NCI-H446 treated with DMSO at 0.1 percent for 48 hours (cell line): ENCODE measurements around the gene SPATA31E1.
A peak's percentile ranks its signal among the peaks of the same experiment; 100 is the strongest.
"Not testable (repeated sequence)": the region's sequence is repeated elsewhere in the genome, so short reads cannot be mapped to it uniquely, and the experiment has no call there.

Experiments
- DNase-seq: peaks from one replicate; lab custom pipeline; 2025; lab: John Stamatoyannopoulos, UW

Gene SPATA31E1

DNA sequence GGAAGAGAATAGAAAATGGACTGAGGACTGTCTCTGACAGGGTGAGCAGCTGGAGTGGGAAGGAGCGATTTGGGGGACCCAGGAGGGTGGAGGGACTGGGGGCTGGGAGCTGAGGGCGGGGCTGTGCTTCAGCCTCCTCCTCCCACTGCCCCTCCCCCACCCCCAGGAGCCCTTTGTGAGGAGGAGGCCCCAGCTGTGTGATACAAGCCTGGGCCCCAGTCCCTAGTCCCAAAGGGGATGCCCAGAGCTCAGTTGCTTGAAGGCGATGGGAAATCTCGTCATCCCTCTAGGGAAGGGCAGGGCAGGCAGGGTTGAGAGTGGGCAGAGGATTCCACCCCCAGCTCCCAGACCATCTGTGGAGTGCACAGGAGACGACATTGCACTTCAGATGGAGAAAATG lies at the start of gene SPATA31E1:
Gene SPATA31E1 (plus strand): TSS at position 251 of the 400 bp plus-strand sequence. CDS start 15 bp downstream, at position 266.
- DNase-seq = no peak

DNA sequence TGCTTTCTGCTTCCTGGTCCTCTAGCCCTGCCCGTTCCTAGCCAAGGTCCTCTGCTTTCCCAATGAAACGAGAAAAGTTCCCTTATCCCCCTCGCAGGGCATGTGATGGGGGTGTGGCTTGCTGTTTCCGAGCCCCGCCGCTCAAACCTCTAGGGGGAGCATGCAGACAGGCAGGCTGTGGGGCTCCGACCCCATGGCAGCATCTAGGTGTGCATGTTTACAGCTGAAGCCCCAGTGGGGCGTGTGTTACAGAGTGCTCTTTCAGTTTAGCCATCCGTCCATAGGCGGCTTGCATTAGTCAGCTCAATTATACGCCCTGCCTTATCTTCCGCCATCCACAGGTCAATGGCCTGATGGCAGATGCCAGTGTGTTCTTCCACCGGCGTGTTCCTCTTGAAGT lies 48.3 kb upstream of the SPATA31E1 start:
- DNase-seq = no peak

GRCh38 chr9:87836536-87836935 lies 46.1 kb upstream of the SPATA31E1 start:
- DNase-seq = no peak

GRCh38 chr9:87836951-87837705 lies 45.5 kb upstream of the SPATA31E1 start:
- DNase-seq = peak; percentile 1

DNA sequence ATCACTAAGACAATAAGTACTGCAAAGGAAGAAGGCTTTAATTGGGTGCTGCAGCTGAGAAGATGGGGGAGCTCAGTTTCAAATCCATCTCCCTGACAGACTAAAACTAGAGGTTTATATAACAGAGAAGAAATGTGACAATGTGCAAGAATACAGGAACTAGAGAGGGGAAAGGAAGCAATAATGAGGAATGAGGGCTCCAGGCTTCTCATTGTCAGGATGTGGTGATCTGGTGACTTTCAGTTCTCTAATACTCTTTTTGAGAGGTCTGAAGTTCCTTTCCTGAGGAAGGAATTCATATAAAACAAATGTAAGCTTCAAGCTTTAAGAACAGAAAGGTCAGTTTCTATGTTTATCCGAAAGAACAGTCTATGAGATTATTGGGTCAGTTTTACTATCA lies 42.5 kb upstream of the SPATA31E1 start:
- DNase-seq = no peak

GRCh38 chr9:87842878-87843585 lies 39.6 kb upstream of the SPATA31E1 start:
- no peak for DNase-seq

DNA sequence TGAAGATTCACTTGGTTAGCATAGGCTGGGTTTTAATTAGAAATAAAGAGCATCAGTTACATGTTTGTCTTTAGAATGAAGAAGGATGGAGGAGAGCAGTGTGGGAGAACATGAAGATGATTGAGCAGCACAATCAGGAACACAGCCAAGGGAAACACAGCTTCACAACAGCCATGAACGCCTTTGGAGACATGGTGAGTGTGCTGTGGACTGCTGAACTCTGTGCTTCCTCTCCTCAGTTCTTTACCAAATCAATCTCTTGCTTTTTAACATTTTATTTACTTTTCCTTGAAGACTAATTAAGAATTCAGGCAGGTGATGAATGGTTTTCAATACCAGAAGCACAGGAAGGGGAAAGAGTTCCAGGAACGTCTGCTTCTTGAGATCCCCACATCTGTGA lies 38.2 kb upstream of the SPATA31E1 start:
- DNase-seq = no peak

DNA sequence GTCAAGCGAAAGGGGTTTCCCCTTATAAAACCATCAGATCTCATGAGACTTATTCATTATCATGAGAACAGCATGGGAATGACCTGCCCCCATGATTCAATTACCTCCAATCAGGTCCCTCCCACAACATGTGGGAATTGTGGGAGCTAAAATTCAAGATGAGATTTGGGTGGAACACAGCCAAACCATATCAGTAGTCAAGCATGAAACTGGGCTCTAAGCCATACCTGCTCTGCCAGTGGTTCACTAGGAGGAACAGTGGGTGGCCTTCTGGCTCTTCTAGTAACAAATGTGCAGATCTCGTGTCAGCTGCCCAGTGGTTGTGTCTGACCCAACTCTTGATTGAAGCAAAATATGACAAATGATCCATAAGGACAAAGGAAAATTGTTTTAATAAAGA lies 34.9 kb upstream of the SPATA31E1 start:
- peak; percentile 43 for DNase-seq

DNA sequence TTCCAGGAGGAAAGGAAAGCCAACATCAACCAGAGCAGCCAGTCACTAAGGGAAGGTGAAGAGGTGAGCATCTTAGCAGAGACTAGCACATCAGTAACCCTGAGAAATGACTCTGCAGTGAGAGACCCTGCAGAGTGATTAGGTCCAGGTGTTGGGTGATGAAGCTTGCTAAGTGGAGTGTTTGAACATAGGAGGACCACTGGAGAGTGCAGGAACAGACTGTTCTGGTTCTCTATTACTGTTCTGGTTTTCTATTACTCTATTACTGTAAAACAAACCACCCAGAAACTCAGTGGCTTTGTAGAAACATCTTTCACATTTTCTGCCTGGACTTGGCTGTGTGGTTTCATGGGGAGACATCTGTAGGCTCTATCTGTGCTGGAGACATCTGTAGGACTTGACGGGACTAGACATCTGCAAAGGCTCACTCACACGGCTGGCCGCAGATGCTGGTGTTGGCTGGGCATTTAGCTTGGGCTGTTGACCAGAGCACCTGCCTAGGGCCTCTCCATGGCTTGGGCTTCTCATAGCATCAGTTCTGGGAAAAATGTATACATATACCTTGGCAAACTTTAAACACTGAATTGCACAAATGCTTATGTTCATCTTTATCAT lies 33.4 kb upstream of the SPATA31E1 start:
- DNase-seq = no peak

- DNase-seq = no peak
These were observed 32.3 kb upstream of the SPATA31E1 start for GRCh38 chr9:87850391-87850790.

DNA sequence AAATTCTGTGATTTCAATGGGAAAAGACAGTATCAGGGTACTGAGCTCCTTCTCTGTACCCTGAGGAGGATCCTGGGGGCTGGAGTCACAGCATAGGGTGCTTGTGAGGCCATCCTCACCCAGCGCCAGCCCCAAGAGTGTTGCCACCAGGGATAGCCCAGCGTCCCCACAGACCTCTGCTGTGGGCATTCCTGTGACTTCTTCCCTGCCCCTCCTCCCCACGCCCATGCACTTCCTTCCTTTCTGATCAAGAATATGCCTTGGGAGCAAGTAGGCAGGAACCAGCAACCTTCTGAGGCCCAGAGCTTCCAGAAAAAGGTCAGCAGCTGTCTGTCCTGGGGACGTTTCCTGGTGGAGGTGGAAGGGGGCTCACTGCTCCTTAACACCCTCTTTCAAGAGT lies 31.5 kb upstream of the SPATA31E1 start:
- not testable (repeated sequence) for DNase-seq

- DNase-seq = no peak
These were observed 29.4 kb upstream of the SPATA31E1 start for GRCh38 chr9:87853302-87853701.

DNA sequence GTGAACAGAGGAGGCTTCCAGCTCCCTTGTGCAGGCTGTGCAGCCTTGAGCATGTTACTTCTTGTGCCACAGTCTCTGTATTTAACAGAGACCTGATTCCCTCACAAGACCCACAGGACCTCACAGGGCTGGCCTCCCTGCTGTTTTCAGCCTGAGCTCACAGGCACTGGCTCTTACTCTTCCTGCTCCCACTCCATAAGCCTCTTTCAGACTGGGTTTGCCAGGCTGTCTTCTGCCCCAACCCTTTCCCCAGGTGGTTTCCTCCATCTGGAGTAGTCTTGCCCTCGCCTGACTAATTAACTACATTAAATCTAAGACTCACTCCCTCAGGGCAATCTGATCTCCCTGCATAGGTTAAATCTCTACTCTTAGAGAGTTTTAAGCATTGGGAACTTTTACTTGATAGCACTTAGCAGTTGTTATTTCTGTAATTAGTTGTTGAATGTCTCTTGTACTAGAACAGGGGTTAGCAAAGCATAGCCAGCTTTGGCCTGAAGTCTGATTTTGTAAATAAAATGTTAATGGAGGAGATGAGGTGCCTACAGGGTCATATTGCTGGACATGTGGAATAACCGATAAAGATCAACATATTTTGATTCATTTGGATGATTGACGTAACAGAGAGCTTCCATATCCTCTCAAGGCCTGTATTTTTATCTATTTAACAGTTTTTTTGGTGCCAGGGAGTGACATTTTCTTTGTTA lies 28.6 kb upstream of the SPATA31E1 start:
- no peak for DNase-seq

DNA sequence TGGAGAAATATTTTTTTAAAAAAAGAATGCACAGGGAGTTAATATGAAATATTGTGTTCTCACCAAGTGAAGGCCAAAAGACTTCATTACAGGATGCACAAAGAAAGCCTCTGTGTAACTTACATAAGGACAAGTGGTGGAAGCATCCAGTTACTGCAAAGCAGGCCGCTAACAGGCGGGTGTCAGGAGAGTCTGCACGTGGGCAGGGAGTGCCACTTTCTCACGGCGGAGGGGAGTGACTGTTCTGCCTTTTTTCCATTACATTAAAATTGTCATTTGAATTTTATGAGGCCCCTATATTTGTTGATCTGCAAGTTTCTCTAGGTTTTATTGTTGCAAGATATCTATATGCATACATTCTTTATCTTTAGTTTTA lies 28.1 kb upstream of the SPATA31E1 start:
- DNase-seq = no peak

- no peak for DNase-seq
These were observed 27.6 kb upstream of the SPATA31E1 start for GRCh38 chr9:87855061-87855460.

GRCh38 chr9:87857141-87857947 lies 25.3 kb upstream of the SPATA31E1 start:
- no peak for DNase-seq

GRCh38 chr9:87857948-87858335 lies 24.7 kb upstream of the SPATA31E1 start:
- DNase-seq = no peak

GRCh38 chr9:87859137-87859536 lies 23.5 kb upstream of the SPATA31E1 start:
- DNase-seq = no peak

- DNase-seq = no peak
These were observed 22.9 kb upstream of the SPATA31E1 start for GRCh38 chr9:87859786-87860185.

DNA sequence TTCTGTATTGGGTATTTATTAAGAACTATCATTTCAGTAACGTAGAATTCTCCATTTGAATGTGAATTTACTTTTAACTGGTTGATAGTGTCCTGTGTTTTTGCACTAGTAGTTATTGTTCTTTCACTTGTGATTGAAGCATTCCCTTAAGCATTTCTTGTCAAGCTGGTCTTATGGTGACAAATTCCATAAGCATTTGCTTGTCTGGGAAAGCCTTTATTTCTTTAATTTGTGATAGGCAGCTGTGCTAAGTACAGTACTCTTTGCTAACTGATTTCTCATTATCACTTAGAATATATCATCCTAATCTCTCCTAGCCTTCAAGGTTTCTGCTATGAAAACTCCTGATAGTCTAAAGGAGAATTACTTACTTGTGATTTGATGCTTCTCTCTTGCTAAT lies 21.3 kb upstream of the SPATA31E1 start:
- no peak for DNase-seq

GRCh38 chr9:87862536-87863268 lies 20.0 kb upstream of the SPATA31E1 start:
- DNase-seq = no peak
